HEK293 (cell line): ENCODE data around the gene LIPE.

Experiments used
- ATF2 ChIP-seq: fragments of 450-650 bp; formaldehyde crosslinking; IDR thresholded peaks from 2 replicates; pipeline ENCODE4 v1.5.1; 2016; ENCODE audit warnings: missing biosample characterization, missing genetic modification characterization, low read depth
- IKZF3 ChIP-seq: fragments of 450-650 bp; IDR thresholded peaks from 2 replicates; pipeline ENCODE4 v1.5.0; 2018; ENCODE audit warnings: missing biosample characterization, mild to moderate bottlenecking, missing genetic modification characterization, moderate library complexity
- KLF10 ChIP-seq: fragments of 450-650 bp; IDR thresholded peaks from 2 replicates; pipeline ENCODE4 v1.5.1; 2018; ENCODE audit warnings: missing biosample characterization, mild to moderate bottlenecking, missing genetic modification characterization
- MEIS1 ChIP-seq: sonication (generic); formaldehyde crosslinking; IDR thresholded peaks from 2 replicates; pipeline ENCODE4 v1.8.1; 2022; ENCODE audit warnings: missing genetic modification reagents, mild to moderate bottlenecking, borderline replicate concordance
- MYNN ChIP-seq: fragments of 450-650 bp; formaldehyde crosslinking; IDR thresholded peaks from 2 replicates; pipeline ENCODE4 v1.5.1; 2016; ENCODE audit warnings: missing biosample characterization, missing genetic modification characterization, borderline replicate concordance
- ZBTB44 ChIP-seq: fragments of 450-650 bp; IDR thresholded peaks from 2 replicates; pipeline ENCODE4 v1.5.1; 2018; ENCODE audit warnings: missing biosample characterization, mild to moderate bottlenecking, missing genetic modification characterization
- ZBTB8A ChIP-seq: fragments of 450-650 bp; formaldehyde crosslinking; IDR thresholded peaks from 2 replicates; pipeline ENCODE4 v1.5.1; 2016; ENCODE audit warnings: missing biosample characterization, missing genetic modification characterization
- ZNF133 ChIP-seq: fragments of 450-650 bp; formaldehyde crosslinking; IDR thresholded peaks from 2 replicates; pipeline ENCODE4 v1.5.1; 2016; ENCODE audit warnings: missing biosample characterization, missing genetic modification characterization
- ZNF146 ChIP-seq: fragments of 450-650 bp; formaldehyde crosslinking; IDR thresholded peaks from 2 replicates; pipeline ENCODE4 v1.5.1; 2016; ENCODE audit warnings: missing biosample characterization, missing genetic modification characterization
- ZNF169 ChIP-seq: fragments of 450-650 bp; formaldehyde crosslinking; IDR thresholded peaks from 2 replicates; pipeline ENCODE4 v1.5.1; 2016; ENCODE audit warnings: missing biosample characterization, missing genetic modification characterization
- ZNF18 ChIP-seq: fragments of 450-650 bp; formaldehyde crosslinking; IDR thresholded peaks from 2 replicates; pipeline ENCODE4 v1.5.1; 2016; ENCODE audit warnings: missing biosample characterization, missing genetic modification characterization
- ZNF184 ChIP-seq: fragments of 450-650 bp; IDR thresholded peaks from 2 replicates; pipeline ENCODE4 v1.5.1; 2018; ENCODE audit warnings: missing biosample characterization, mild to moderate bottlenecking, missing genetic modification characterization
- ZNF26 ChIP-seq: fragments of 450-650 bp; formaldehyde crosslinking; IDR thresholded peaks from 2 replicates; pipeline ENCODE4 v1.5.1; 2016; ENCODE audit warnings: missing biosample characterization, missing genetic modification characterization
- ZNF280C ChIP-seq: fragments of 450-650 bp; formaldehyde crosslinking; IDR thresholded peaks from 2 replicates; pipeline ENCODE4 v1.5.1; 2016; ENCODE audit warnings: missing biosample characterization, missing genetic modification characterization
- ZNF416 ChIP-seq: fragments of 450-650 bp; formaldehyde crosslinking; IDR thresholded peaks from 2 replicates; pipeline ENCODE4 v1.5.1; 2016; ENCODE audit warnings: missing biosample characterization, missing genetic modification characterization
- ZNF544 ChIP-seq: fragments of 450-650 bp; formaldehyde crosslinking; IDR thresholded peaks from 2 replicates; pipeline ENCODE4 v1.5.0; 2017; ENCODE audit warnings: missing biosample characterization, missing genetic modification characterization
- ZNF560 ChIP-seq: fragments of 450-650 bp; formaldehyde crosslinking; IDR thresholded peaks from 2 replicates; pipeline ENCODE4 v1.5.1; 2017; ENCODE audit warnings: missing biosample characterization, missing genetic modification characterization, borderline replicate concordance
- ZNF561 ChIP-seq: fragments of 450-650 bp; IDR thresholded peaks from 2 replicates; pipeline ENCODE4 v1.5.1; 2018; ENCODE audit warnings: missing biosample characterization, missing genetic modification characterization, borderline replicate concordance
- ZNF580 ChIP-seq: fragments of 450-650 bp; formaldehyde crosslinking; IDR thresholded peaks from 2 replicates; pipeline ENCODE4 v1.5.1; 2016; ENCODE audit warnings: missing biosample characterization, missing genetic modification characterization
- ZNF600 ChIP-seq: fragments of 450-650 bp; formaldehyde crosslinking; IDR thresholded peaks from 2 replicates; pipeline ENCODE4 v1.5.1; 2016; ENCODE audit warnings: missing biosample characterization, missing genetic modification characterization
- ZNF639 ChIP-seq: fragments of 450-650 bp; formaldehyde crosslinking; IDR thresholded peaks from 2 replicates; pipeline ENCODE4 v1.5.1; 2016; ENCODE audit warnings: missing biosample characterization, missing genetic modification characterization
- ZNF645 ChIP-seq: fragments of 450-650 bp; formaldehyde crosslinking; IDR thresholded peaks from 2 replicates; pipeline ENCODE4; 2016; ENCODE audit warnings: missing biosample characterization, missing genetic modification characterization
- ZNF654 ChIP-seq: fragments of 450-650 bp; formaldehyde crosslinking; IDR thresholded peaks from 2 replicates; pipeline ENCODE4 v1.5.1; 2016; ENCODE audit warnings: low read depth, missing biosample characterization, missing genetic modification characterization
- ZNF664 ChIP-seq: fragments of 450-650 bp; formaldehyde crosslinking; IDR thresholded peaks from 2 replicates; pipeline ENCODE4 v1.5.1; 2016; ENCODE audit warnings: missing biosample characterization, missing genetic modification characterization
- ZNF670 ChIP-seq: fragments of 450-650 bp; formaldehyde crosslinking; IDR thresholded peaks from 2 replicates; pipeline ENCODE4 v1.5.1; 2016; ENCODE audit warnings: missing biosample characterization, missing genetic modification characterization, low read depth
- ZNF677 ChIP-seq: fragments of 450-650 bp; IDR thresholded peaks from 2 replicates; pipeline ENCODE4 v1.5.0; 2018; ENCODE audit warnings: missing biosample characterization, mild to moderate bottlenecking, missing genetic modification characterization, moderate library complexity
- ZNF747 ChIP-seq: fragments of 450-650 bp; formaldehyde crosslinking; IDR thresholded peaks from 2 replicates; pipeline ENCODE4 v1.5.1; 2016; ENCODE audit warnings: missing biosample characterization, missing genetic modification characterization
- ZNF768 ChIP-seq: fragments of 450-650 bp; formaldehyde crosslinking; IDR thresholded peaks from 2 replicates; pipeline ENCODE4 v1.5.1; 2018; ENCODE audit warnings: missing biosample characterization, mild to moderate bottlenecking, missing genetic modification characterization
- ZSCAN30 ChIP-seq: fragments of 450-650 bp; IDR thresholded peaks from 2 replicates; pipeline ENCODE4 v1.5.1; 2018; ENCODE audit warnings: missing biosample characterization, mild to moderate bottlenecking, missing genetic modification characterization, moderate library complexity

LIPE gene

GRCh38 chr19:42468273-42468796 lies 41.1 kb upstream of the LIPE start (continued):
- TF ChIP-seq ZNF146 (tag by site-specific recombination) (peak; percentile 35; the same call in 1 of the 2 replicates), ZNF184 (tag by site-specific recombination) (peak; percentile 71; the same call in 1 of the 2 replicates), ZNF544 (tag by site-specific recombination) (no peak), ZNF580 (tag by site-specific recombination) (peak; percentile 77), ZNF645 (no peak), ZNF560 (tag by site-specific recombination) (no peak), ZNF280C (tag by site-specific recombination) (no peak), ZNF664 (tag by site-specific recombination) (peak; percentile 10; the same call in 1 of the 2 replicates), ZNF169 (tag by site-specific recombination) (no peak), ZBTB8A (tag by site-specific recombination) (peak; percentile 64), KLF10 (peak; percentile 64), ZNF654 (tag by site-specific recombination) (no peak), ZNF600 (tag by site-specific recombination) (peak; percentile 96), ZNF133 (tag by site-specific recombination) (peak; percentile 51), ZNF416 (tag by site-specific recombination) (peak; percentile 66; the same call in 1 of the 2 replicates), ZNF26 (tag by site-specific recombination) (no peak), ATF2 (peak; percentile 24; the same call in 1 of the 2 replicates), ZNF561 (tag by site-specific recombination) (peak; percentile 74; the same call in 1 of the 2 replicates), ZNF670 (no peak), ZNF639 (tag by site-specific recombination) (peak; percentile 81), ZNF747 (tag by site-specific recombination) (no peak), ZNF677 (tag by site-specific recombination) (no peak), ZBTB44 (tag by site-specific recombination) (no peak), MEIS1 (CRISPR knock-in tag) (no peak), ZNF768 (tag by site-specific recombination) (0 out of 2 replicates have a peak, but pooled peaks have one; percentile 22), IKZF3 (tag by site-specific recombination) (peak; percentile 91), MYNN (tag by site-specific recombination) (no peak), ZSCAN30 (peak; percentile 67), ZNF18 (peak; percentile 68)
